Breast epithelium (tissue), 3 donors: ENCODE data around the gene NDUFS8.

Source experiments
- POLR2A ChIP-seq: fragments of 450-650 bp; IDR thresholded peaks from one replicate; pipeline ENCODE4 v1.6.1; 2016; ENCODE audit warnings: antibody characterized with exemption, mild to moderate bottlenecking, moderate library complexity
- POLR2AphosphoS5 ChIP-seq, 3 donors: sonication (generic); formaldehyde crosslinking; IDR thresholded peaks; one replicate each; pipeline ENCODE4 v1.6.1; 2017; ENCODE audit warnings: antibody characterized with exemption in 3 of 3
- TF ChIP-seq, protein P1 (sequence below), 3 donors: fragments of 450-650 bp; IDR thresholded peaks; one replicate each; pipeline ENCODE4 v1.5.1; 2016 to 2017; ENCODE audit warnings: antibody characterized with exemption in 3 of 3, mild to moderate bottlenecking in 3 of 3, moderate library complexity in 3 of 3

DNA sequence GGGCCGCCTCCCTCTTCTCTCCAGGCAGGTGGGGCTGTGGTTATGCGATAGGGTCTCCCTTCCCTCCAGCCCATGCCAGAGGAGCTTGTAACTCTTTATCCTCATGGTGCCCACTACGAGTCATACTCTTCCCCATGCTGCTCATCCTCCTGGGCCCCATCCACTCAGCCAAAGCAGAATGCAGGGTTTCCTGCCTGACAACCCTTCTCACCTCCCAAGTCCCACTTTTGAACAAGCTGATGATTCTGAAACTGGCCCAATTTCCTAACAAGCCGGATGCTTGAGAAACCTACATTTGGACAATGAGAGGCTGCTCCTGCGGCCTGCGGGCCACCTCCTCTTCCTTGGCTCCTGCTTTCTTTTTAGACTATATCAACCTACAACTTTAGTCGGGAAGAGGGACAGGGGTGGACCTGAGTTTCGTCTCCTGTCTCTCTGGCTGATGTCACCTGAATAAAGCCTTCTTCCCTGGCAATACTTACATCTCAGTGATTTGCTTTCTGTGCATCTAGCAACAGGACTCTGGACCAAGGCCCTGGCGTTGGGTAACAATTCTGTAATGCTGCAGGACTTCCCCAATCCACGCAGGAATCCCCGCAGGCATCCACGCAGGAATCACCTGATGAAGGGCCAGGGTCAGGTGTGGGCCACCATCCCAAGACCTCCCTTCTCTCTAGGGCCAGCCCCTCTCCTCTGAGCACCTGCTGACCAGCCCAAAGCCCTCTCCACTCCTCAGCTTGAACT is 1.5 kb upstream of the NDUFS8 start:
- TF ChIP-seq POLR2A (no peak), POLR2AphosphoS5 (IDR thresholded peaks at IDR 0.05) (no peak)
- TF ChIP-seq, protein P1, sequence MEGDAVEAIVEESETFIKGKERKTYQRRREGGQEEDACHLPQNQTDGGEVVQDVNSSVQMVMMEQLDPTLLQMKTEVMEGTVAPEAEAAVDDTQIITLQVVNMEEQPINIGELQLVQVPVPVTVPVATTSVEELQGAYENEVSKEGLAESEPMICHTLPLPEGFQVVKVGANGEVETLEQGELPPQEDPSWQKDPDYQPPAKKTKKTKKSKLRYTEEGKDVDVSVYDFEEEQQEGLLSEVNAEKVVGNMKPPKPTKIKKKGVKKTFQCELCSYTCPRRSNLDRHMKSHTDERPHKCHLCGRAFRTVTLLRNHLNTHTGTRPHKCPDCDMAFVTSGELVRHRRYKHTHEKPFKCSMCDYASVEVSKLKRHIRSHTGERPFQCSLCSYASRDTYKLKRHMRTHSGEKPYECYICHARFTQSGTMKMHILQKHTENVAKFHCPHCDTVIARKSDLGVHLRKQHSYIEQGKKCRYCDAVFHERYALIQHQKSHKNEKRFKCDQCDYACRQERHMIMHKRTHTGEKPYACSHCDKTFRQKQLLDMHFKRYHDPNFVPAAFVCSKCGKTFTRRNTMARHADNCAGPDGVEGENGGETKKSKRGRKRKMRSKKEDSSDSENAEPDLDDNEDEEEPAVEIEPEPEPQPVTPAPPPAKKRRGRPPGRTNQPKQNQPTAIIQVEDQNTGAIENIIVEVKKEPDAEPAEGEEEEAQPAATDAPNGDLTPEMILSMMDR (IDR thresholded peaks at IDR 0.05), result no peak
